Thyroid gland (tissue), 4 donors: Measurements from ENCODE around the gene CTIF.

ENCODE experiments used
- POLR2A ChIP-seq, 2 donors: fragments of 450-650 bp; IDR thresholded peaks; one replicate each; pipeline ENCODE4 v1.6.1; 2017; ENCODE audit warnings: antibody characterized with exemption in 2 of 2, mild to moderate bottlenecking in 2 of 2, moderate library complexity in 1 of 2
- TF ChIP-seq, protein P1 (sequence below), 6 experiments: fragments of 200-600 bp in 3 of 6; fragments of 450-650 bp in 3 of 6; sonication (generic) in 3 of 6; IDR thresholded peaks; one replicate each; pipeline ENCODE4 v1.5.1; 2016 to 2019; ENCODE audit warnings: antibody characterized with exemption in 6 of 6, mild to moderate bottlenecking in 2 of 6, inconsistent platforms in 1 of 6, moderate library complexity in 1 of 6

DNA sequence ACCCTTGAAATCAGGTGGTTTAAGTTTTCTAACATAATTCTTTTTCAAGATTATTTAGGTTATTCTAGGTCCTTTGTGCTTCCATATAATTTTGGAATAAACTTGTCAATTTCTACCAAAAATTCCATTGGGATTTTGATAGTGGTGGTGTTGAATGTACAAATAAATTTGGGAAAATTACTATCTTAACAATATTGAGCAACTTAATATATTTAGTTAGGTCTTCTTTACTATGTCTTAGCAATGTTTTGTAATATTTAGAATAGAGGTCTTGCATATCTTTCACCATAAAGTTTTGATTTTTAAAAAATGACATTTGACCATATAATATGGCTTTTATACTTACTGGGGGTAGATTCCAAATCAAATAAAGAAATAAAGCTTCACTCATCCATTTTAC lies 34.0 kb upstream of the CTIF start:
- TF ChIP-seq POLR2A (IDR thresholded peaks at IDR 0.05), result no peak
- TF ChIP-seq, protein P1, sequence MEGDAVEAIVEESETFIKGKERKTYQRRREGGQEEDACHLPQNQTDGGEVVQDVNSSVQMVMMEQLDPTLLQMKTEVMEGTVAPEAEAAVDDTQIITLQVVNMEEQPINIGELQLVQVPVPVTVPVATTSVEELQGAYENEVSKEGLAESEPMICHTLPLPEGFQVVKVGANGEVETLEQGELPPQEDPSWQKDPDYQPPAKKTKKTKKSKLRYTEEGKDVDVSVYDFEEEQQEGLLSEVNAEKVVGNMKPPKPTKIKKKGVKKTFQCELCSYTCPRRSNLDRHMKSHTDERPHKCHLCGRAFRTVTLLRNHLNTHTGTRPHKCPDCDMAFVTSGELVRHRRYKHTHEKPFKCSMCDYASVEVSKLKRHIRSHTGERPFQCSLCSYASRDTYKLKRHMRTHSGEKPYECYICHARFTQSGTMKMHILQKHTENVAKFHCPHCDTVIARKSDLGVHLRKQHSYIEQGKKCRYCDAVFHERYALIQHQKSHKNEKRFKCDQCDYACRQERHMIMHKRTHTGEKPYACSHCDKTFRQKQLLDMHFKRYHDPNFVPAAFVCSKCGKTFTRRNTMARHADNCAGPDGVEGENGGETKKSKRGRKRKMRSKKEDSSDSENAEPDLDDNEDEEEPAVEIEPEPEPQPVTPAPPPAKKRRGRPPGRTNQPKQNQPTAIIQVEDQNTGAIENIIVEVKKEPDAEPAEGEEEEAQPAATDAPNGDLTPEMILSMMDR (IDR thresholded peaks at IDR 0.05), result no peak
